Ishikawa (cell line): ENCODE data around the gene WIPF2.
A peak's percentile ranks its signal among the peaks of the same experiment; 100 is the strongest.

Source experiments
- CEBPB ChIP-seq: IDR thresholded peaks from 2 replicates; pipeline ENCODE4 v1.6.1; 2012
- CREB1 ChIP-seq: IDR thresholded peaks from 2 replicates; pipeline ENCODE4 v1.6.1; 2012; ENCODE audit warnings: low read depth
- EGR1 ChIP-seq: IDR thresholded peaks from 2 replicates; pipeline ENCODE4 v1.6.1; 2012
- EP300 ChIP-seq: IDR thresholded peaks from 2 replicates; pipeline ENCODE4 v1.6.1; 2012; ENCODE audit warnings: borderline replicate concordance
- FOXM1 ChIP-seq: IDR thresholded peaks from 2 replicates; pipeline ENCODE4 v1.6.1; 2012; ENCODE audit warnings: low read depth, borderline replicate concordance
- MAX ChIP-seq: IDR thresholded peaks from 2 replicates; pipeline ENCODE4 v1.6.1; 2012
- NFIC ChIP-seq: IDR thresholded peaks from 2 replicates; pipeline ENCODE4 v1.6.1; 2012
- RAD21 ChIP-seq: IDR thresholded peaks from 2 replicates; pipeline ENCODE4 v1.6.1; 2012; ENCODE audit warnings: low read depth
- REST ChIP-seq: IDR thresholded peaks from 2 replicates; pipeline ENCODE4 v1.6.1; 2012; ENCODE audit warnings: low read depth, mild to moderate bottlenecking
- TAF1 ChIP-seq: IDR thresholded peaks from 2 replicates; pipeline ENCODE4 v1.6.1; 2012; ENCODE audit warnings: low read depth, mild to moderate bottlenecking
- TCF12 ChIP-seq: IDR thresholded peaks from 2 replicates; pipeline ENCODE4 v1.6.1; 2012; ENCODE audit warnings: low read depth
- TEAD4 ChIP-seq: IDR thresholded peaks from 2 replicates; pipeline ENCODE4 v1.6.1; 2012
- USF1 ChIP-seq: IDR thresholded peaks from 2 replicates; pipeline ENCODE4 v1.6.1; 2012
- YY1 ChIP-seq: IDR thresholded peaks from 2 replicates; pipeline ENCODE4 v1.6.1; 2012; ENCODE audit warnings: low read depth
- ZBTB7A ChIP-seq: IDR thresholded peaks from 2 replicates; pipeline ENCODE4 v1.6.1; 2012; ENCODE audit warnings: low read depth

WIPF2 gene

GRCh38 chr17:40177275-40177874 lies 41.7 kb upstream of the WIPF2 start, which contains the start of gene RAPGEFL1:
RAPGEFL1 (plus strand) TSS chr17:40177470; CDS start chr17:40177862, 392 bp downstream.
- TF ChIP-seq NFIC: peak; percentile 34; the same call in 1 of the 2 replicates
- TF ChIP-seq TCF12: no peak
- TF ChIP-seq CREB1: no peak
- TF ChIP-seq USF1: no peak; the same call in 1 of the 2 replicates
- no peak for TF ChIP-seq FOXM1
- peak; percentile 97 for TF ChIP-seq MAX
- TF ChIP-seq CEBPB: no peak
- no peak for TF ChIP-seq RAD21
- no peak for TF ChIP-seq REST
- peak; percentile 83 for TF ChIP-seq EGR1
- TF ChIP-seq TAF1: peak; percentile 44; the same call in 1 of the 2 replicates
- peak; percentile 42; the same call in 1 of the 2 replicates for TF ChIP-seq EP300
- TF ChIP-seq TEAD4: no peak
- peak; percentile 34; the same call in 1 of the 2 replicates for TF ChIP-seq ZBTB7A
- no peak for TF ChIP-seq YY1

- TF ChIP-seq NFIC (no peak), TAF1 (no peak), CREB1 (no peak), REST (peak; percentile 53), ZBTB7A (no peak)
Observed at GRCh38 chr17:40178021-40178601, 41.0 kb upstream of the WIPF2 start.

GRCh38 chr17:40178660-40179059 lies 40.4 kb upstream of the WIPF2 start:
- TF ChIP-seq TAF1: no peak
- no peak for TF ChIP-seq TEAD4
- TF ChIP-seq FOXM1: no peak
- TF ChIP-seq EGR1: no peak

- TF ChIP-seq EGR1 (no peak), NFIC (0 out of 2 replicates have a peak, but pooled peaks have one; percentile 6)
Observed at GRCh38 chr17:40179923-40180659, 39.0 kb upstream of the WIPF2 start.

- TF ChIP-seq MAX (peak; percentile 29; the same call in 1 of the 2 replicates), EP300 (0 out of 2 replicates have a peak, but pooled peaks have one; percentile 9), ZBTB7A (no peak), TCF12 (peak; percentile 47; the same call in 1 of the 2 replicates), CEBPB (0 out of 2 replicates have a peak, but pooled peaks have one; percentile 1), NFIC (no peak)
Observed at GRCh38 chr17:40180694-40181093, 38.4 kb upstream of the WIPF2 start.

GRCh38 chr17:40181205-40181604 lies 37.9 kb upstream of the WIPF2 start:
- TF ChIP-seq MAX (no peak), REST (no peak), TEAD4 (no peak), TAF1 (no peak), FOXM1 (no peak), TCF12 (no peak)
